ENCODE measurements around the gene PLEKHG2. TPM values are rescaled to one million over a fixed set of nuclear protein-coding genes. Genes with fewer than 3 reads are reported as not detected.

Gene PLEKHG2
- total and polyA plus RNA-seq, 7 experiments from 2014 or later = 2.6 to 205 (median 21.7) TPM

DNA sequence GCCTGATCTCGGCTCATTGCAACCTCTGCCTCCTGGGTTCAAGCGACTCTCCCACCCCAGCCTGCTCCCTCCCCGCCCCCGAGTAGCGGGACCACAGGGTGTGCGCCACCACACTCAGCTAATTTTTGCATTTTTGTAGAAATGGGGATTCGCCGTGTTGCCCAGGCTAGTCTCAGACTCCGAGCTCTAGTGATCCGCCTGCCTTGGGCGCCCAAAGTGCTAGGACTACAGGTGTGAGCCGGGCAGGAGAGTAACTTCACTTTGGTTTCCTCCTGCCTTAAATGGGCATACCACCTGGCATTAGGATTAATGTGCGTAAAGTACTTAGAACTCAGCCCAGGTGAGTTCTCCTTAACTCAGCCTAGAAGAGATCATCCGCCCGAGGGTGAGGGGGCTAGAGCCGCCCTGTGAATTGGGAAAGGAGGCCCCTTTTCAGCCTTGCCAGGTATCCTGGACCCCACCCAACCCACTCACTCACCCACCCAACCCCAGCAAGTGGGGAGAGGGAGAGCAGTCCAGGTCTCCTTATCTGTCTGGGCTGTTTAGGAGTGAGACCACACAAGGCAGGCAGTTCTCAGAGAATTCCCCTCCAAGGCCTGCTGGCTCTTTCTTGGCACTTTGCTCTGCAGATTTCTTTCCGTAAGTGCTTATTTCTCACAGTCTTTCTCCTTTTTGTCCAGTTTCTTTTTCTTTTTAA, 7.1 kb upstream of the PLEKHG2 start:
- peak overlapping the region; percentile 88 to 99 (median 97) for H3K27ac Mint-ChIP-seq
- H3K27me3 ChIP-seq (ENCODE audit: control insufficient read depth in 2 of 2, insufficient read depth in 2 of 2, low read length in 2 of 2) = no peaks in the 10 kb centered on the region
- H3K36me3 Mint-ChIP-seq = peaks cover 13 to 22% (median 17%) of the 10 kb centered on the region in 5 donors
- H3K27me3 Mint-ChIP-seq = peaks cover 0 to 3% (median 0%) of the 10 kb centered on the region in 5 donors
- no peaks in the 10 kb centered on the region for H3K9me3 ChIP-seq (ENCODE audit: control insufficient read depth in 2 of 3, low read length in 3 of 3)
- DNase-seq (peak in 5 of 9 donors; percentile 31 to 50 (median 39)), ATAC-seq (no peak)
- intact Hi-C loops (cut with micrococcal nuclease) = no loop called here
- peaks cover 39 to 53% of the 10 kb centered on the region in 2 donors for H3K4me1 ChIP-seq (ENCODE audit: control insufficient read depth in 2 of 2, insufficient read depth in 2 of 2, low read length in 2 of 2)
- CTCF ChIA-PET = interaction anchor here (0.7 to 4.3 kb wide), 2 partner anchors 8 to 14 kb away, joined by 3 to 50 read pairs; partner anchors contain the start of gene MED29
- POLR2A ChIA-PET = interaction anchor here (0.6 to 9.5 kb wide), 12 partner anchors 7 to 563 kb away, joined by 3 to 193 read pairs (median 5); partner anchors contain the start of genes GMFG, MED29, PAF1 and RPS16
- peaks cover 26 to 64% (median 45%) of the 10 kb centered on the region in 7 donors for H3K4me1 Mint-ChIP-seq
- H3K36me3 ChIP-seq (ENCODE audit: control insufficient read depth in 2 of 3, insufficient read depth in 3 of 3, low read length in 3 of 3) = peaks cover 12 to 23% (median 14%) of the 10 kb centered on the region in 3 experiments
- H3K27ac ChIP-seq (ENCODE audit: low read depth, low read length) = peak overlapping the region; percentile 100
- peak overlapping the region; percentile 89 to 99 (median 92) for H3K4me3 Mint-ChIP-seq
- peak overlapping the region; percentile 100 for H3K4me3 ChIP-seq (ENCODE audit: low read length)
- H3K9me3 Mint-ChIP-seq = peaks cover 0 to 16% (median 0%) of the 10 kb centered on the region in 11 donors

DNA sequence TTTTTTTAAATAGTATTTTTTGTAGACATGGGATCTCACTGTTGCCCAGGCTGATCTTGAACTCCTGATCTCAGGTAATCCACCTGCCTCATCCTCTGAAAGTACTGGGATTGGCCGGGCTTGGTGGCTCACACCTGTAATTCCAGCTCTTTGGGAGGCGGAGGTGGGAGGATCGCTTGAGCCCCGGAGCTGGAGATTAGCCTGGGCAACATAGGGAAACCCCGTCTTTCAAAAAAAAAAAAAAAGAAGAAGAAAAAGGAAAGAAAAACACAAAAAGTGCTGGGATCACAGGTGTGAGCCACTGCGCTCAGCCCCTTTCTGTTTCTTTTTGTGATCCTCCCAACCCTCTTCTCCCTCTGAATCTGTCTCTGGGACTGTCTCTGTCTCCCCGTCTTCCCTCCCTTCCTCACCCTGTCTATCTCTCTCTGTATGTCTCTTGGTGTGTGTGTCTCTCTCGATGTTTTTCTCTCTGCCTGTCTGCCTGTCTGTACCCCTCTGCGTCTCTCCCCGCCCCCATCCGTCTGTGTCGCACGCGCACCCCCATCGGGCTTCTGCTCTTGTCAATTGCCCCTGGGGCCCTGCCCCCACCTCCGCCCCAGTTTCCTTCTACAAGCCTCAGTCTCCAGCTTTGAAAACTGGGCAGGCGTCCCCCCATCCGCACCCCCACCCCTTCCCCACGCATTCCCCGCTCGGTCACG, 6.4 kb upstream of the PLEKHG2 start:
- Mint-ChIP-seq H3K4me1 (peaks cover 29 to 67% (median 48%) of the 10 kb centered on the region in 7 donors), H3K36me3 (peaks cover 13 to 26% (median 17%) of the 10 kb centered on the region in 5 donors), H3K27ac (peak overlapping the region; percentile 88 to 99 (median 97)), H3K27me3 (peaks cover 0 to 3% (median 0%) of the 10 kb centered on the region in 5 donors), H3K9me3 (peaks cover 0 to 16% (median 0%) of the 10 kb centered on the region in 11 donors), H3K4me3 (peak overlapping the region; percentile 89 to 99 (median 92))
- peak overlapping the region; percentile 100 for H3K27ac ChIP-seq (ENCODE audit: low read depth, low read length)
- H3K36me3 ChIP-seq (ENCODE audit: control insufficient read depth in 2 of 3, insufficient read depth in 3 of 3, low read length in 3 of 3) = peaks cover 12 to 23% (median 14%) of the 10 kb centered on the region in 3 experiments
- ATAC-seq = peak; percentile 19
- intact Hi-C loops (cut with micrococcal nuclease) = loop anchor here in 1 of 2 donors (1.0 kb wide), 1 partner anchor 64 kb away; the partner anchor contains the start of gene SAMD4B
- DNase-seq = peak in 7 of 9 donors; percentile 77 to 95 (median 94)
- peaks cover 41 to 53% of the 10 kb centered on the region in 2 donors for H3K4me1 ChIP-seq (ENCODE audit: control insufficient read depth in 2 of 2, insufficient read depth in 2 of 2, low read length in 2 of 2)
- ChIA-PET POLR2A (interaction anchor here (0.6 to 5.1 kb wide), 9 partner anchors 8 to 71 kb away, joined by 3 to 193 read pairs (median 17); partner anchors contain the start of genes GMFG, MED29, PAF1 and RPS16), CTCF (interaction anchor here (4.3 kb wide), 1 partner anchor 9 kb away, joined by 50 read pairs; no protein-coding TSS in a partner anchor)
- peak overlapping the region; percentile 100 for H3K4me3 ChIP-seq (ENCODE audit: low read length)
- no peaks in the 10 kb centered on the region for H3K27me3 ChIP-seq (ENCODE audit: control insufficient read depth in 2 of 2, insufficient read depth in 2 of 2, low read length in 2 of 2)
- H3K9me3 ChIP-seq (ENCODE audit: control insufficient read depth in 2 of 3, low read length in 3 of 3) = no peaks in the 10 kb centered on the region

DNA sequence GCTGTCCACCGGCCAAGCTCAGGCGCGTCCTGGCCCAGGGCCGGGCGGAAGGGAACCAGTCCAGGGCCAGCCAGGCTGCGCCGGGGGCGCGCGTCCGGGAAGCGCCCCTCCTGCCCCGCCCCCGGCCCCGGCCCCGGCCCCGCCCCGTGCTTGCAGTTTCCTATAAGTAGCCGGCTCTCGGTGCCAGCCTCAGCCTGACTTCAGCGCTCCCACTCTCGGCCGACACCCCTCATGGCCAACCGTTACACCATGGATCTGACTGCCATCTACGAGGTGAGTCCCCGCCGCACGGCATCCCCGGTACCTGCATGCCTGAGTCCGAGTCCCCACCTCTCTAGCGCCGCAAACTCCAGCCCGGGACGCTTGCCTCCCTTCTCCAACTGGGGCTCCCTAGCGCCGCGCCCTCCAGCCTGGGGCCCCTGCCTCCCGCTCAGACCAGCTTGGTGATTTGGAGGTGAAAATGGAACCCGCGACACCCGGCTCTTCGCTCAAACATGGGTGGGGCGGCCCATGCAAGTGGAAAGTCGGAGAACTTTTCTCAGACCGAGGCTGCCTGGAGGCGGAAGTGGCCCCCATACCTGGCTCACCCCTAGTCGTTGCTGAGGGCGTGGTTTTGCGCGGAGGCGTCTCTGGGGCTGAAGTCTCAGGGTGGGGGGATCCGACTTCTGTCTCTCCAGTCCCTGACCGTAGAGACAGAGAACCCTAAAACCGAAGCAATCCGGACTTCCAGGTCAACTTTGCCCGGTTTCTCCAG, 5.6 kb upstream of the PLEKHG2 start, which contains the start of gene ZFP36:
ZFP36 (plus strand) TSS at position 192 of the 754 bp plus-strand sequence; CDS start at position 250, 58 bp downstream.
- ChIA-PET CTCF (interaction anchor here (0.6 to 4.3 kb wide), 2 partner anchors 10 to 354 kb away, joined by 3 to 50 read pairs; no protein-coding TSS in a partner anchor), POLR2A (interaction anchor here (0.5 to 5.1 kb wide), 12 partner anchors 8 to 289 kb away, joined by 3 to 193 read pairs (median 6); partner anchors contain the start of genes GMFG, MED29, PAF1 and RPS16)
- Mint-ChIP-seq H3K27me3 (peaks cover 0 to 3% (median 0%) of the 10 kb centered on the region in 5 donors), H3K9me3 (peaks cover 0 to 19% (median 0%) of the 10 kb centered on the region in 11 donors), H3K27ac (peak within 1 kb of the TSS; percentile 96 to 99 (median 99)), H3K36me3 (peaks cover 13 to 27% (median 17%) of the 10 kb centered on the region in 5 donors), H3K4me3 (peak within 1 kb of the TSS; percentile 89 to 99 (median 94)), H3K4me1 (peaks cover 28 to 67% (median 48%) of the 10 kb centered on the region in 7 donors)
- ATAC-seq (peak; percentile 51), DNase-seq (peak; percentile 82 to 91 (median 86))
- H3K4me1 ChIP-seq (ENCODE audit: control insufficient read depth in 2 of 2, insufficient read depth in 2 of 2, low read length in 2 of 2) = peaks cover 41 to 52% of the 10 kb centered on the region in 2 donors
- peaks cover 12 to 23% (median 14%) of the 10 kb centered on the region in 3 experiments for H3K36me3 ChIP-seq (ENCODE audit: control insufficient read depth in 2 of 3, insufficient read depth in 3 of 3, low read length in 3 of 3)
- no peaks in the 10 kb centered on the region for H3K27me3 ChIP-seq (ENCODE audit: control insufficient read depth in 2 of 2, insufficient read depth in 2 of 2, low read length in 2 of 2)
- peak within 1 kb of the TSS; percentile 100 for H3K27ac ChIP-seq (ENCODE audit: low read depth, low read length)
- no peaks in the 10 kb centered on the region for H3K9me3 ChIP-seq (ENCODE audit: control insufficient read depth in 2 of 3, low read length in 3 of 3)
- intact Hi-C loops (cut with micrococcal nuclease) = loop anchor here in 1 of 2 donors (1.0 kb wide), 3 partner anchors 10 to 334 kb away; partner anchors contain the start of gene SAMD4B
- peak within 1 kb of the TSS; percentile 100 for H3K4me3 ChIP-seq (ENCODE audit: low read length)

DNA sequence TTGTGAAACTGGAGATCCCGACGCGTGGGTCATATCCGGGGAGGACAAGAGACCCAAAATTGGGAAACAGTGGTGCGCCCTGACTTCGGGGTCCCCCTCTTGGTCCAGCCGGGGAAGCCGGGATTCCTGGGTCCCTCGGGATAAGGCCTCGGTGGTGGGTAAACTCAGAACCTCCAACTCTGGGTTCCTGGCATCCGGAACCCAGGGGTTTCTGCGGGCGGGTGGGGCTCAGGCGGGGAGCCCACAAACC, 5.1 kb upstream of the PLEKHG2 start:
- ChIA-PET POLR2A (interaction anchor here (0.5 to 5.1 kb wide), 11 partner anchors 9 to 289 kb away, joined by 3 to 193 read pairs (median 4); partner anchors contain the start of genes EID2, GMFG, MED29 and PAF1), CTCF (interaction anchor here (0.6 to 4.3 kb wide), 2 partner anchors 10 to 354 kb away, joined by 3 to 50 read pairs; no protein-coding TSS in a partner anchor)
- peak overlapping the region; percentile 100 for H3K4me3 ChIP-seq (ENCODE audit: low read length)
- H3K36me3 ChIP-seq (ENCODE audit: control insufficient read depth in 2 of 3, insufficient read depth in 3 of 3, low read length in 3 of 3) = peaks cover 12 to 23% (median 14%) of the 10 kb centered on the region in 3 experiments
- H3K27me3 ChIP-seq (ENCODE audit: control insufficient read depth in 2 of 2, insufficient read depth in 2 of 2, low read length in 2 of 2) = no peaks in the 10 kb centered on the region
- Mint-ChIP-seq H3K4me1 (peaks cover 26 to 66% (median 48%) of the 10 kb centered on the region in 7 donors), H3K36me3 (peaks cover 13 to 26% (median 17%) of the 10 kb centered on the region in 5 donors), H3K27me3 (peaks cover 0 to 6% (median 0%) of the 10 kb centered on the region in 5 donors), H3K4me3 (peak overlapping the region; percentile 89 to 99 (median 94)), H3K9me3 (peaks cover 0 to 24% (median 0%) of the 10 kb centered on the region in 11 donors), H3K27ac (peak overlapping the region; percentile 96 to 99 (median 99))
- peaks cover 36 to 47% of the 10 kb centered on the region in 2 donors for H3K4me1 ChIP-seq (ENCODE audit: control insufficient read depth in 2 of 2, insufficient read depth in 2 of 2, low read length in 2 of 2)
- DNase-seq (no peak), ATAC-seq (no peak)
- no peaks in the 10 kb centered on the region for H3K9me3 ChIP-seq (ENCODE audit: control insufficient read depth in 2 of 3, low read length in 3 of 3)
- intact Hi-C loops (cut with micrococcal nuclease) = loop anchor here in 1 of 2 donors (1.0 kb wide), 2 partner anchors 10 to 334 kb away; no protein-coding TSS in a partner anchor
- H3K27ac ChIP-seq (ENCODE audit: low read depth, low read length) = peak overlapping the region; percentile 100

DNA sequence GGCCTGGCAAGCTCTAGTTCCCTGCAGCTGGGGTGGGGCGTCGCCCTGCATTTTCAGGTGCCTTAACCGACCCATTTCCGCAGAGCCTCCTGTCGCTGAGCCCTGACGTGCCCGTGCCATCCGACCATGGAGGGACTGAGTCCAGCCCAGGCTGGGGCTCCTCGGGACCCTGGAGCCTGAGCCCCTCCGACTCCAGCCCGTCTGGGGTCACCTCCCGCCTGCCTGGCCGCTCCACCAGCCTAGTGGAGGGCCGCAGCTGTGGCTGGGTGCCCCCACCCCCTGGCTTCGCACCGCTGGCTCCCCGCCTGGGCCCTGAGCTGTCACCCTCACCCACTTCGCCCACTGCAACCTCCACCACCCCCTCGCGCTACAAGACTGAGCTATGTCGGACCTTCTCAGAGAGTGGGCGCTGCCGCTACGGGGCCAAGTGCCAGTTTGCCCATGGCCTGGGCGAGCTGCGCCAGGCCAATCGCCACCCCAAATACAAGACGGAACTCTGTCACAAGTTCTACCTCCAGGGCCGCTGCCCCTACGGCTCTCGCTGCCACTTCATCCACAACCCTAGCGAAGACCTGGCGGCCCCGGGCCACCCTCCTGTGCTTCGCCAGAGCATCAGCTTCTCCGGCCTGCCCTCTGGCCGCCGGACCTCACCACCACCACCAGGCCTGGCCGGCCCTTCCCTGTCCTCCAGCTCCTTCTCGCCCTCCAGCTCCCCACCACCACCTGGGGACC, 4.6 kb upstream of the PLEKHG2 start:
- intact Hi-C loops (cut with micrococcal nuclease) = loop anchor here in 1 of 2 donors (1.0 kb wide), 2 partner anchors 11 to 335 kb away; no protein-coding TSS in a partner anchor
- Histone ChIP-seq H3K4me1 (ENCODE audit: control insufficient read depth in 2 of 2, insufficient read depth in 2 of 2, low read length in 2 of 2) (peaks cover 34 to 47% of the 10 kb centered on the region in 2 donors), H3K27ac (ENCODE audit: low read depth, low read length) (peak overlapping the region; percentile 100), H3K9me3 (ENCODE audit: control insufficient read depth in 2 of 3, low read length in 3 of 3) (no peaks in the 10 kb centered on the region), H3K36me3 (ENCODE audit: control insufficient read depth in 2 of 3, insufficient read depth in 3 of 3, low read length in 3 of 3) (peaks cover 12 to 27% (median 14%) of the 10 kb centered on the region in 3 experiments), H3K27me3 (ENCODE audit: control insufficient read depth in 2 of 2, insufficient read depth in 2 of 2, low read length in 2 of 2) (no peaks in the 10 kb centered on the region), H3K4me3 (ENCODE audit: low read length) (peak overlapping the region; percentile 100)
- Mint-ChIP-seq H3K4me3 (peak overlapping the region; percentile 89 to 99 (median 94)), H3K27ac (peak overlapping the region; percentile 96 to 99 (median 99)), H3K9me3 (peaks cover 0 to 24% (median 0%) of the 10 kb centered on the region in 11 donors), H3K27me3 (peaks cover 0 to 6% (median 0%) of the 10 kb centered on the region in 5 donors), H3K36me3 (peaks cover 13 to 26% (median 17%) of the 10 kb centered on the region in 5 donors), H3K4me1 (peaks cover 26 to 61% (median 43%) of the 10 kb centered on the region in 7 donors)
- POLR2A ChIA-PET = interaction anchor here (0.5 to 5.1 kb wide), 11 partner anchors 9 to 1029 kb away, joined by 3 to 193 read pairs (median 5); partner anchors contain the start of genes EID2, GMFG, MED29 and PAF1
- CTCF ChIA-PET = interaction anchor here (0.6 to 4.3 kb wide), 3 partner anchors 7 to 355 kb away, joined by 3 to 50 read pairs (median 5); no protein-coding TSS in a partner anchor
- ATAC-seq = no peak
- peak in 8 of 9 donors; percentile 58 to 86 (median 82) for DNase-seq

Measured in naive thymus-derived CD4-positive, alpha-beta T cell (primary cell).